HG02943 (cell line): ENCODE data around the gene CLDN20.
A peak's percentile ranks its signal among the peaks of the same experiment; 100 is the strongest.

Source experiments
- ATAC-seq: cut with Tn5 transposase; IDR thresholded peaks from one replicate; pipeline ENCODE4 v1.9.1; 2021; ENCODE audit warnings: mild to moderate bottlenecking, low read depth, moderate library complexity; ENCODE audit not compliant: unreplicated experiment

Gene CLDN20

GRCh38 chr6:155244434-155244833, 19.4 kb upstream of the CLDN20 start:
- no peak for ATAC-seq

DNA sequence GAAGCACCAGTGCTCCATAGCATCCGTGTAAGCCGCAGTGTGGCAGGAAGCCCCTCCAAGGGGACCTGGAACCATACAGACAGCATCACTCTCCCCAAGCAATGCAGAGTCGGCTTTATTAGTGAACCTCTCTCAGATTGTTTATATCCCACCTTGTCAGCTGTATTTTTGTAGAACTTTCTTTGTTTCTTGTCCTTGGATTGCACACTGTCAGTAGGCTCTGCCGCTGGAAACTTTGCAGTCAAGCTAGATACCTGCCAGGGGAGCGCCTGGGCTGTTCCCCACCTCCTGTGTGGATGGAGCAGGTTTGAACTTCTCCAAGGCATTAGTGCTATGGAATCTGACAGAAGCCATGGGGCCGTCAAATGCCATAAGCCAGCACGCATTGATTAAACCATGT, 18.6 kb upstream of the CLDN20 start:
- ATAC-seq: no peak

- no peak for ATAC-seq
Observed at GRCh38 chr6:155245831-155246230, 18.0 kb upstream of the CLDN20 start.

DNA sequence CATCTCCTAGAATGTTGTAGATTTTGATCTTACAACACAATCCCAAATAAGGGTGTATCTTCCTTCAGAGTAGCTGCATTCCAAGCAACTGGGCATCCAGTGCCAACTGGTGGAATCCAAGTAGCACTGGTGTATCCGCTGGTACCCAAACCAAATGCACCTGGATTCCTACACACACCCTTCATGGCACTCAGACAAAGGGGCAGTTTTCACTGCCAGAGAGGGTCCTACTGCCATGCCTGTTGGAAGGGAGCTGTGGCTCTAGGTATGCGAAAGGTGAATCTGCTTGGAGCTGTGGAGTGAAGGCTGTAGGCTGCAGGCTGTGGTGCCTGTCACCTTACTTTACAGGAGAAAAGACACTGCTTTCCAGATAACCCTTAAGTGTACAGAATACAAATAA, 17.0 kb upstream of the CLDN20 start:
- no peak for ATAC-seq

DNA sequence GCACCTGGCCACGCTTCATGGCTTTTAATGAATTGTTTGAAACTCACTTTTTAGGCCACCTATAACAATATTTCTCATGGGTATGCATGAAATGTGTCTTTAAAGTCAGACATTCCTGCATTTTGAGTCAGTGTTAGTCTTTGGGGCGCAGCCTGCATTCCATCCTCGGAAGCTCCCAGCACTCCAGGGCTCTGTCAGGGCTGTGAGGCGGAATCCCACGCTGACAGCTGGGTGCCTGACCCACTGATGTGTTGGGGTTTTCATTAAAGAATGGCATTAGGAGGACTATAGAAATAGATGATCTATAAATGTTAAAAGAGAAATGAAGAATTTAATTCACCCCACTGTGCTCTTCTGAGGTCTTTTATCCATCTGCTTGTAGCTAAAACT, 16.2 kb upstream of the CLDN20 start:
- ATAC-seq: no peak

GRCh38 chr6:155248008-155249001, 15.5 kb upstream of the CLDN20 start:
- ATAC-seq: no peak

DNA sequence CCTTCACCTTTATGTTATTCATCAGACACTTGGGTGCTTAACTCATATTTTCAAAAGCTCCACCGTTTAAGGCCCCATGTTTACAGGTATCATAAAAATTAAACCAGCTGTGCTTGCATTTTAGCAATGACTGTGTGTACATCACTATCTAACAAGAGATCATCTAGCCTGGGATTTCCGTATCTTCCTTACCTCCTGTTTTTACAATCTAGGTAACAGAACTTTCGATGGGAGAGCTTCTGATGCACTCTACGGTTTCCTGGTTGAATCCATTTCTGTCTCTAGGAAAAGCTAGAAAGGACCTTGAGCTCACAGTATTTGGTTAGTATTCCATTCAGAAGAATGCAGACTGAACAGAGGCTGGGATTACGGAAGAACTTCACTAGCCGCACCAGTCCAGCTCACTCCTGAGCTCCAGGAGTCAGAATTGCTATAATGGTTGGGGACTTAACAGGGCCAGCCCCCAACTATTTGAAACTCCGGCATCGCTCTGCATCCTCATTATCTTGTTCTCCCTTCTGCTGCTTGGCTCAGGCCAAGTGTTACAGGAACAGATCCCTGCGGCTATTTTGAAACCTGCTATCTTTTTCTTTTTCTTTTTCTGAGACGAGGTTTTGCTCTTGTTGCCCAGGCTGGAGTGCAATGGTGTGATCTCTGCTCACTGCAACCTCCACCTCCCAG, 13.0 kb upstream of the CLDN20 start:
- ATAC-seq: no peak

DNA sequence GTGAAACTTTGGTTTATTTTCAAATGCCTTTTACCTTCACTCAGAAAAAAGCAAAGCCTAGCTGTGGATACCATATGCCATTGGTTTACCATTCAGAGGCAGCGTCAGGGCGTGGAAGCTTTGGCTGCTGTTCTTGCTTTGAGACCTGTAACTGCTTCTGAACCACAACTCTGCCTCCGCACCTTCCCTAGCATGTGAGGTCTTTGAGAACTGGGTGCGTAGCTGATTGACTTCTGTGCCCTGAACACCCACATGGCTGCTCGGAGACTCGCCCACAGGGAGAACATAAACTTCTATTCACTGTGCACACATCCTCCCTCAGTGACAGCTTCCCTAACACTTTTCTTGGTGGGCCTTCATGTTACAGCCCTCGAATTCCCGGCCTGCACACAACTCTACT, 11.2 kb upstream of the CLDN20 start:
- ATAC-seq: no peak

GRCh38 chr6:155253337-155253736, 10.5 kb upstream of the CLDN20 start:
- no peak for ATAC-seq

- no peak for ATAC-seq
Observed at GRCh38 chr6:155254139-155254538, 9.7 kb upstream of the CLDN20 start.

DNA sequence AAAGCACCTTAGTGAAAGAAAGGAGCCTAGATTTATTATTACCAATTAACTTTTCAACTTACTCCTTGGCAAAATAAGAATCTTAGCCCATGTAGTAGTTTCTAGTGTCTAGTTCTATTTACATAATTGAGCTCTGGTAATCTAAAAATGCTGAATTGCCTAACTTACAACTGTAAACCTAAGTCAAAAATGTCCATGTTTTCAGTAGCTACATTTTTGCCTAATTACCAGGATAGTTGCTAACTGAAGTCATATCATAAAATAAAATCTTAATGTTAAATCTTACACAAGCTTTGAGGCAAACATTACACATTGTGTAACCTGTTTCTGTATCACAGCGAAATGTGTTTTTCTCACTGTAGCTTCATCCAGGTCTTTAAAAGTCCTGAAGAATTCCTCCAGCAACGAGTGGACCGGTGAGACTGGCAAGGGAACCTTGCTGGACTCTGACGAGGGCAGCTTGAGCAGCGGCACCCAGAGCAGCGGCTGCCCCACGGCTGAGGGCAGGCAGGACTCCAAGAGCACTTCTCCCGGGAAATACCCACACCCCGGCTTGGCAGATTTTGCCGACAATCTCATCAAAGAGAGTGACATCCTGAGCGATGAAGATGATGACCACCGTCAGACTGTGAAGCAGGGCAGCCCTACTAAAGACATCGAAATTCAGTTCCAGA, 7.6 kb upstream of the CLDN20 start:
- no peak for ATAC-seq

GRCh38 chr6:155257796-155258195, 6.0 kb upstream of the CLDN20 start:
- ATAC-seq: no peak

DNA sequence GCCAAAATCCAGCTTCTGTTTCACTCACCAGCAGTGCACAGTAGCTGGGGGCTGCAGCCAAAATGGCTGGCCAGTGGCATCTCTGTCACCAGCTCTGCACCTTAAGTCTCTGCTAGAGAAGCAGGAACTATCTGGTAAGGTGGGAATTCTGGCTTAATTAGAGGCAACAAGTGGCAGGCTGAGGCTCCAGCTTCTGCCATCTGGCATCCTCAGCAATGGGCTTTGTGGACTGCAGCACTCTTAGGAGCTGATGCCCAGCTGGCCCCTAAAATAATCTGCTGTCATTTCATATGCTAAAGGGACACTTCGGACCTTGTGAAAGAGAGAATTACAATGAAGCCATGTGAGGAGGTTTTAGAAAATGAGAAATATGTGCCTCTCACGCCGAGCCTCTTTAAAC, 4.6 kb upstream of the CLDN20 start:
- ATAC-seq: no peak

GRCh38 chr6:155259897-155260296, 3.9 kb upstream of the CLDN20 start:
- ATAC-seq: no peak

- ATAC-seq: peak; percentile 54
Observed at GRCh38 chr6:155260686-155261085, 3.1 kb upstream of the CLDN20 start.

GRCh38 chr6:155261111-155261900, 2.5 kb upstream of the CLDN20 start:
- no peak for ATAC-seq

DNA sequence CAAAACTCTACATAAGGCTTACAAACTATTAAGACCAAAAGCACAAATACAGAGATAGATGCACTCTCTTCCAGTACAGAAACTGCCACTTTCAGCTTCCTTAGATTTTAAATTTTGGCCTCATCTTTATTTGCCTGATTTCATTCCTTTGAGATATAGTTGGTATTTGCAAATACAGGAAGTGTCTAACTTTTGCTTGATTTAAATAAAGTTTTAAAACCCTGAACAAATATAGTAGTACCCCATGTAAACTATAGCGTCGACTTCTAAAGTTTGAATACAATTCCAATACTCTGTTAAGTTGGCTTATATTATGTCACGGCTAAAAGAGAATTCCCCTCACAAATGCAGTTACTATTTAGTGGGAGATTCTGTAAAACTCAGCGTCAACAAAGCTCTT, 1.2 kb upstream of the CLDN20 start:
- ATAC-seq: no peak

- ATAC-seq: no peak
Observed at GRCh38 chr6:155264693-155265320, 994 bp downstream of the CLDN20 start.

DNA sequence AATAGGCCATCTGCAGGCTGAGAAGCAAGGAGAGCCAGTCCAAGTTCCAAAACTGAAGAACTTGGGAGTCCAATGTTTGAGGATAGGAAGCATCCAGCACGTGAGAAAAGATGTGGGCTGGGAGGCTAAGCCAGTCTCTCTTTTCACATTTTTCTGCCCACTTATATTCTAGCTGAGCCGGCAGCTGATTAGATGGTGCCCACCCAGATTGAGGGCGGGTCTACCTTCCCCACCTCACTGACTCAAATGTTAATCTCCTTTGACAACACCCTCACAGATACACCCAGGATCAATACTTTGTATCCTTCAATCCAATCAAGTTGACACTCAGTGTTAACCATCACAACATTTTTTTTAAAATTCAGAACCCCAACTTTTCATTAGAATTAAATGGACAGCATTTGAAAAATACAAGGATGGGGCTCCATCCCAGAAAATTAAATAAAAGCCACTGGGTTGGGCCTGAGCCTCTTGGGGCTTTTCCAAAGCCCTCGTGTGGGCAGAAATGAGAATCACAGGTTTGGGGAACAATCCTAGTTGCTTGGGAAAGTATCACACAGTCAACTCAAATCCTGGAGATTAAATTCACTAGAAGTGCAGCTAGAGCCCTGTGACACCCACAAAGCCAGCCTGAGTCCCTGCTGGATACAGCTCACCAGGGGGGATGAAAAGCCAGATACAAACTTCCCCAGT, 2.2 kb downstream of the CLDN20 start:
- no peak for ATAC-seq
